GM19455 (cell line): ENCODE results near the gene ARRB1.
"Not testable (repeated sequence)": the region's sequence is repeated elsewhere in the genome, so short reads cannot be mapped to it uniquely, and the experiment has no call there.

Source experiments
- ATAC-seq: cut with Tn5 transposase; IDR thresholded peaks from one replicate; pipeline ENCODE4 v1.9.1; 2021; ENCODE audit not compliant: unreplicated experiment

The ARRB1 gene

DNA sequence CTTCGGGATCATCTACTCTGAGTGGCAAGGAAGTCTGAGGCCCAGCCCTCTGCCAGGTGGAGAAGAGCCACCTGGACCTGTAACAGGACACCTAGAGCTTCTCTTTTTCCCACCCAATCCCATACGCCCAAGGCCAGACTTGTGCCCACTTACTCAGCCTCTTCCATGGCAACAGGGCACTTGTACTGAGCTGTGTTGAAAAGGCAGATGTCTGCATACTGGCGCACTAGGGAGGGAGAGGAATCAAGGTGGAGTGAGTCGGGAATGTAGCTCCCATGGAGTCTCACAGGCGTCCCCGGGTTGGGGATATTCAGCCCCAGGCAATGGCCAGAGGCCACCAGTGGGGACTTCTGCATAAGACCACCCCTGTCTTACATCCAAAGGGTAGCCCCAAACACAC lies 74.8 kb downstream of the ARRB1 start:
- ATAC-seq, result no peak

DNA sequence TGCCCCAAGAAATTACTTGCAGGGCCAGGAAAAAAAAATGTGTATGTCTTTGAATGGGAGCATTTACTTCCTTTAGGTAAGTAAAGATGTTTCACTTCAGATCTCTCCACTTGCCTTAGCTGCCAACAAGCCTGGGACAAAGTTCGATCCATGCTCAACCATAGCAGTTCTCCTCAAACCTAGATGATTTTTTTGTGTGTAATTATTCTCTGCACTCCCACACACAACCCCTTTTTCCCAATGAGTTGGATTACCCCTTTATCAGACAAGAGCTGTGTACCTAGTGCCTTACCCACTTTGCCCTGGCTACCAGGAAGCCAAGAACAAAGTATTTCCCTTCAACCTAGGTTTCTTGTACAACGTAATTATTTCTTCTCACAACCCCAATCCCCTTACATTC lies 75.3 kb downstream of the ARRB1 start:
- no peak for ATAC-seq

DNA sequence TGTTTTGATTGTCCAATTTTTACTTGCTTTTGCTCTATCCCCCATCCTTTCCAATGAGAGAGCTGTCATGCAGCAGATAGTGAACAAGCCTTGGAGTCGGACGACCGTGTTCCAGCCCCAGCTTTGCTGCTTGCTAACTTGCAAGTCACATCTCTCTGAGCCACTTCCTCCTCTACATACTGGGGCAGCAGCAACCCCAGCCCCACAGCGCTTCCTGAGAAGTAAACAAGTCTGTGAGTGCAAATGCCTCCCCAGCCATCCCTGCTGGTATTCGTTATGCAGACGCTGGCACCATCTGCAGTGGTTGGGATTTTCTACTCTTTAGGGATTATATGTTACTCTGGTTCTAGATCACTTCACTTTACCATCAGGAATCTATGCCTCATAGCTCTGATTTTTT lies 75.9 kb downstream of the ARRB1 start:
- ATAC-seq, result no peak

DNA sequence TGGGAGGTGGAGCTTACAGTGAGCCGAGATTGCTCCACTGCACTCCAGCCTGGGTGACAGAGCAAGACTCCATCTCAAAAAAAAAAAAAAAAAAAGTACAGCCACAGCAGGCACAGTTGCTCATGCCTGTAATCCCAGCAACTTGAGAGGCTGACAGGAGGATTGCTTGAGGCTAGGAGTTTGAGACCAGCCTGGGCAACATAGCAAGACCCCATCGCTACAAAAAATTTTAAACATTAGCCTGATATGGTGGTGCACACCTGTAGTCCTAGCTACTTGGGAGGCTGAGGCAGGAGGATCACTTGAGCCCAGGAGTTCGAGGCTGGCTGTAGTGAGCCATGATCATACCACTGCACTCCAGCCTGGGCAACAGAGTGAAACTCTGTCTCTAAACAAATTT lies 76.7 kb downstream of the ARRB1 start:
- not testable (repeated sequence) for ATAC-seq

DNA sequence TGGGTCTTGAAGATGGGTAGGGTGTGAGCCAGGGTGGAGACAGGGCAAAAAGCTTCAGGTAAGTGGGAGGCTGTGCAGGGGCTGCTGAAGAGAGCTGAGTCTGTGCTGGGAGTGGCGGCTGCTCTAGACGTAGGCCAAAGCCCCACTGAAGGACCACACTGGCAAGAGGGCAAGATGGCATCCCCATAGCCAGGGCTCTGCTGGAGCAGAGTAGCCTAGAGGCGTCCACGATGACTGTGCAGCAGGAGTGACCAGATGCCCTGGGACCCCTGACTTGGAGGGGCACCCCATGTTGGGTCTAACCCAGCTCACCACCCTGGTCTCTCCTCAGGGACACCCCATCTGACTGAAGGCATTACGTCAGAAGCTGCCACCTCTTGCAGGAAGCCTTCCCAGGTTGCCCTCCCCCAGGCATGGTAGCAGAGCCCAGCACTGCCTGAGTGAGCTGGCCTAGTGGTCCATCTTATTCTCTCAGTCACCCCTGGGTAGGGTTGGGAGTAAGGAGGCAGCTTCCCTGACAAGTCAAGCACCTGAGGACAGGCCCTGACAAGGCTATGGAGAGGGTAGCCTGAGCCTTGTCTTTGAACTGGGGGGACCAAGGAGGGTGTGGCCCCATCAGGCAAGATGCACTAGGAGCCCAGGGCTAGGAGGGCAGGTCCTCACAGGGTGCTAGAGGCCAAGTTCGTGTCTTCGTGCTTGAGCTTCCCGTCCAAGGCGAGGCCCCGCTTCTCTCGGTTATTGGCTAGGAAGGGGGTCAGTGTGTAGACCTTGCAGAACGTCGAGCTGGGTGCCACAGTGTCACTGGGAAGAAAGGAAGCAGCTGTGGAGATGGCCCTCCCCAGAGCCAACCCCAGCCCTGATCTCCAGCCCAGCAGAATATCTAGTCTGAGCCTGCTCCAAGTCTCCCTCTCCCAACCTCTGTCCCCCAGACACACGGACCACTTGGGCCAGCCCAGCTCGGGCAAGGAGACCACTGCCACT lies 77.8 kb downstream of the ARRB1 start:
- ATAC-seq, result no peak

DNA sequence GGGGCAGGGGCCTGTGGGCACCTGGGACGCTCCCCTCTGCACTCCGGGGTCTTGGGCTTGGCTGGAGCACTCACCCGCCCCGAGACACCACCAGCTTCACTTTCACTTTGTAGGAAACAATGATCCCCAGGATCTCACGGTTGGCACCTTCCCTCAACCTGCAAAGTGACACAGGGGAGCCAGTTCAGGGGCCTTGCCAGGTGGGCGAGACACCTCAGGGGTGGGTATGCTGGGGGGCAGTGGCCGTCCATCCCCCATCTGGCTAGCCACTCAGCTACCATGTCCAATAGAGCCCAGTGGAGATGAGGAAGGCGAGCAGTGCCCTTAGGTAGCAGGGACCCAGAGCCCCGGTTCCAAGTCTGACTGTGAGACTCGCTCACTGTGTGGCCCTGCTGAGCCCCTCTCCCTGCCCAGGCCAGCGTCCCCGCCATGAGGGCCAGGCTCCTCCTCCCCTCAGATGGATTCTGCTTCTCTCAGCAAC lies 78.6 kb downstream of the ARRB1 start:
- ATAC-seq, result no peak

DNA sequence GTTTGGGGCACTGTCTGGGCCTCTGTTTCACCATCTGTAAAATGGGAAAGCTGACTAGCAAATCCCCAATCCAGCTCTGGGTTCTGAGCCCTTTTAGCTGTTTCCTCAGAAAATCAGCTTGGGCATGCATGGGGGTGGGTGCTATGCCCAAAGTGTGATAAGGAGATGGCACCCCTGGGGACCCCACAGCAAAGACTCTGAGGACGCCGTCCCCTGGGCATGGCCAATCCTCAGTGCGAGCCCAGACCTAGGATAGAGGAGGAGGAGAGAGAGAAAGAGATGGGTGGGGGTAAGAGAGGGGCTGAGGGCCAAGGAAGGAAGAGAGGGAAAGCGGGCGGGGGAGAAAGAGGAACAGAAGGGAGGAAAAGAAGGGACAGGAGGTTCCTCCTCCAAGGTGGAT lies 79.1 kb downstream of the ARRB1 start:
- no peak for ATAC-seq

DNA sequence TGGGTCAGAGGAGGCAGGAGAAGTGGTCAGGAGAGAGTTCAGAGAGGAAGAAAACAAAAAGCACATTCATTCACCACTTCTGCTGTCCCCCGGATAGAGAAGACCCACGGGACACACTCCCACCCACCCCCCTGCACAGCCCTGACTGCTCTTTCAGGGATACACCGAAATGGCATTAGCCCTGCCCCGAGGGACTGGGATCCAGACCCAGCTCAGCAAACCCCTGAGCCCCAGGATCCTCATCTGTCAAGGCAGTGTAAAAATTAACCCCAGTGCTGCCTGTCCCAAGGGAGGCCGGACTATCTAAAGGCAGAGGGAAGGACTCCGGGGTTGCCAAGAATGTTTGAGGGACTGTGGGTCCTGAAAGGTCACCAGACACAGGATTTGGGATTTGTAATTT lies 79.7 kb downstream of the ARRB1 start:
- no peak for ATAC-seq

DNA sequence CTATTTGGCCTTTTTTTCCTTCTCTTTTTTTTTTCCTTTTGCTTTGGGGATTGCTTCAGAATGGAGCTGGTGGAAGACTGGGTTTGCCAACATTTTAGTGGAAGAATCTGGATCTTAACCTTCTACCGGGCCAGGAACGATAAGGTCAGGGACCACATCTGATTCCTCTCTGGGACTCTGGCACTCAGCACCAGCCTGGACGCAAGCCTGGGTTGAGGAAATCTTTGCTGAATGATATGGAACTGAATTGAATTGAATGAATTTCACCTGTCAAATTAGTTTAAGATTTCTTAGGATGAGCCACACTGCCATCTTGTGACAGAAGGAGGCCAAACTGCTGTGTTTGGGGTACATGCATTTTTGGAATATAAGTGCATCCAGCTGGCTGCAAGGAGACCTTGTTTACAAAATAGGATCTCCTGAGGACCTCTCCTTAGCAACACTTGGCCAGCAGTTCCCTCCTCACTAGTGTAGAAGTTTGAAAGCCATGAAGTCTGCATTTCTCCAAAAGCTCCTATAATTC lies 80.5 kb downstream of the ARRB1 start:
- ATAC-seq, result no peak

DNA sequence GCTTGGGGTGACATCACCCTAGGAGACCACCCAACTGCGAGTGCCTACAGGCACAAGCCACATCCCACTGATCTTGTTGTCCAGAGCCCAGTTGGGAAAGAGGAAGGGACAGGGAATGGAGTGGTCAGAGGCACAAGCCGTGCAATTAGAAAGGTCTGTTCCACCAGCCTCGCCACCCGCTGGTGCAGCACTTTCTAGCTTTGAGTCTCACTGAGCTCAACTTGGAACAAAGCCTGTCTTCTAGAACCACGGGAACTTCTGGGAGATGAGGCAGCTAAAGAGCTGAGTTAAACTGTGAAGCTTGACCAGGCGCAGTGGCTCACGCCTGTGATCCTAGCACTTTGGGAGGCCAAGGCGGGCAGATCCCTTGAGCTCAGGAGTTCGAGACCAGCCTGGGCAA lies 81.6 kb downstream of the ARRB1 start:
- no peak for ATAC-seq

DNA sequence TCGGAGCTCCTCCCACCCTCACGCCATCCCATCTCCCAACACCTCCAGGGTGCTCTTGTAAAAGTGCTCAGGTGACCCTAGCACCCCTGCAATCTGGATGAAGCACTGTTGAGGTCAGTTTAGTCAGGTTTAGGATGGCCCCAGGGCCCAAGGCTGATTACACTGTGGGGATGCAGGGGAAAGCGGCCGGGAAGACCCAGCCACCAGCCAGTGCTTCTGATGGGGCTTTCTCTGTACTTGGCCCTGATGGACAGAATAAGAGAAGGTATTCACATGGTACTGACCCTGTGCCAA lies 82.1 kb downstream of the ARRB1 start:
- no peak for ATAC-seq

DNA sequence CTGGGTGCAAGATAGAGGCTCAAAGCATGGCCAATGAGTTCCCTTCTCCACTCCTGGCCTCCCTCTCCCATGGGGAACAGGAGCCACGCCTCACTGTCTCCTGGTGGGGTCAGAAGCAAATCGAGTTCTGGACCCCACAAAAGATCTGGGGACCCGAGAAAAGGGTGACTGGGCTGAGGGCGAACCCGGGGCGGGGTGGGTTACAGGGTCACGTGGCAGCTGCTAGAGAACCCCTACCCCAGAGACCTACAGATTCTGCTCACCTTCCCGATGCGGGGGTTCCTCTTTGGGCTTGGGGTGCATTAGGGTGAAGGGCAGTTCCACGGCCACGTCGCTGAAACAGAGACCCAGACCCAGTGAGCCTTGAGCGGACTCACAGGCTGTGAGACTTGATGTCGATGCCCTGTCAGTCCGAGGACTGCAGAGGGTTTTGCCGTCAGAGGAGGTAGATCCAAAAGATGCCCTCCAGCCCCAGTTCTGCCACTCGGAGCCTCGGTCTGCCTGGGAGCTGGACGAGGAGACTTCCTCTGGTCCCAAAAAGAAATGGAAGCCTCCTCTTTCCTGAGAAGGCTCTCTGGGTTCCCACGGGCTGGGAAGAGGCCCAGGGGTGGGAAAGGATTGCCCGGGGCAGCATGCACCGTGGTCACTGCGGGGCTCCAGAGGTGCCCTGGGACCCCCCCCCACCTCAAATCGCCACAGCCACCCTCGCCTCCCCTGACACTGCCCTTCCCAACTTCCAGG lies 82.7 kb downstream of the ARRB1 start:
- ATAC-seq, result no peak

DNA sequence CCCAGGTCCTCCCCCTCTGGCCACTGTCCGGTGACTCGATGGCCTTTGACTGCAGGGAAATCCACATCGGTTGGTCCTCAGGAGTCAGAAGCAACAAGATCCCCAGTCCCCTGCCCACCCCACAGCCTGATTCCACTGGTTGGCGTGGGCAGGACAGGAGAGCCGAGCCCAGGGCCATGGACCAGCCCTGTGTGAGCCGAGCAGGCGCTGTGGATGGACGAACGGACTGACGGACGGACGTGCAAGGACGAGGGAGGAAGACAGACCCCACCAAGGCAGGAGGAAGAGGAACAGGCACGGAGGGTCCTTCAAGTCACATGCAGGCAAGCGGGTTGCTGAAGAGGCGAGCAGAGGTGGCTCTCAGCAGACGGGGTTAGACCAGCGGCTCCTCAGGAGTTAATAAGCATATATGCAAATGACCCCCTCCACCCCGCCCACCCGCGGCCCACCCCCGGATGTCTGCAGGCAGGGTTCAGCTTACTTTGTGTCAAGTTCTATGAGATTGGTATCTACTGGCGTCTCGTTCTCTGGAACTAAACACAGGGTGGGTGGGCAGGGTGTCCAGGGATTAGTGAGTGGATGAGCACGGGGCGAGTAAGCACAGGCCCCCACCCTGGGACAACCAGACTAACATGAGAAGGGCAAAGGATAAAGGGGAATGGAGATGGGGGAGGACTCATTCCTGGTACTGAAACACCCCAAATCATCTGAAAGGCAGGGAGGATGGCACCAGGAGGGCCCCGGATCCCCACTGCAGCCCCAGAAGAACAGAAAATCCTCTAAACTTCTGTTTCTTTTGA lies 84.1 kb downstream of the ARRB1 start:
- ATAC-seq, result no peak

DNA sequence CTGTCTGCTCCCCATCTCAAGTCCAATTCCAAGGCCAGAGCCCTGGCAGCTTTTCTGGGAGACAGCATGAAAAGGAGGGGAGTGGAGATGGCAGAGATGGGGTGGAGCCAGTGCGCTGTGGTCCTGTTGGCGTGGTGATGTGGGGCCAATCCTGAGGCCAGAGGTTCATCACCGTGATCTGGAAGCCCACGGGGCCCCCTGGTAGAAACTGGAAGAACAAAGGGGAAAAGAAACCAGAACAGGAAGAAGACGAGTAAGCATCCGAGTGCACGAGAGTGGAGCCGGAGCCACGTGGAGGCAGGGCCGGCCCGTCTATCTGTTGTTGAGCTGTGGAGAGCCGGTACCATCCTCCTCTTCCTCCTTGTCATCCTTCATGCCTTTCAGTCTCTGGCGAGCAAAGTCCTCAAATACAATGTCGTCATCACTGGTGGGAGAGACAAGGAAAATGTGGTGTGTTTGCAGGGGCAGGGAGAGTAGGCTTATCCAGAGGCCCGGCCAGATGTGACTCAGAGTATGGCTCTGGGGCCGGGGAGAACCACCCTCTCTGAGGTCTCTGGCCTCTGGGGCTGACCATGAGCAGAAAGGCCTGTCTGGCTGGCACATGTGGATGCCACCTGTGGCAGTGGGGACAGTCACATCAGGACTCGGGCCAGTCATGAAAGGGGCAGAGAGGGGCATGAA lies 85.5 kb downstream of the ARRB1 start:
- ATAC-seq, result no peak

DNA sequence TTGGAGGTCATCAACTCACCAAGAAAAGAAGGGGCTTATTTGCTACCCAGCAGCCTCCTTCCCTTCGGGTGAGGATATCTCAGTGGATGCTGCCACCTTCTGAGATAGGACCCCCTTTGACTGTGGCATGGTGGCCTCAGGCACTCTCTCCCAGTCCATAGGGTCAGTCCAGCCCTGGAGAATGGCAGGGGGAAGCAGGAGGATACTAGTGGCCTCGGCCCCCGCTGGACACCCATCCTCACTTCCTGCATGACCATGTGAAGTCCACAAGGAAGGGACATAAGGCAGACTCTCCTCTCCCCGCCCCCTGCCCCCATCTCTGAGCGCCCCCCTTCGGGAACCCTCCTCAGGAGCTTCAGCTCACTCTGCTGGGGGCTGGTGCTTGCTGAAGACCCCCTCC lies 86.5 kb downstream of the ARRB1 start:
- no peak for ATAC-seq

DNA sequence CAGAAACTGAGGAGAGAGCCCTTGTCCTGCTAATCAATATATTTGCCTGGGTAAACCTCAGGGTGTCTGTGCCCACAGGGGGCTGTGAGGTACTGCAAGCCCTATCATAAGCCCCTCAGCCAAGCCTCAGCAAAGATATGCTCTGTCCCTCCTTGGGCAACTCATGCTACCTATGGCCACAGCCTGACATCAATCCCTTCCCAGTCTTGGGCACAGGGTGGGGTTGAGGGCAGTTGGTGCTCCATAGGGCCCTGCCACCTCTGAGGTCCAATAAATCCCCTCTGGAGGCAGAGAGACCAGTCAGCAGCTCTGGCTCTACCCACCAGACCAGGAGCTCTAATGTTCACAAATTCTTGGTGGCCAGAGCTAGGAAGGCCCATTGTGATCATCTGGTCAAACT lies 87.1 kb downstream of the ARRB1 start:
- no peak for ATAC-seq

DNA sequence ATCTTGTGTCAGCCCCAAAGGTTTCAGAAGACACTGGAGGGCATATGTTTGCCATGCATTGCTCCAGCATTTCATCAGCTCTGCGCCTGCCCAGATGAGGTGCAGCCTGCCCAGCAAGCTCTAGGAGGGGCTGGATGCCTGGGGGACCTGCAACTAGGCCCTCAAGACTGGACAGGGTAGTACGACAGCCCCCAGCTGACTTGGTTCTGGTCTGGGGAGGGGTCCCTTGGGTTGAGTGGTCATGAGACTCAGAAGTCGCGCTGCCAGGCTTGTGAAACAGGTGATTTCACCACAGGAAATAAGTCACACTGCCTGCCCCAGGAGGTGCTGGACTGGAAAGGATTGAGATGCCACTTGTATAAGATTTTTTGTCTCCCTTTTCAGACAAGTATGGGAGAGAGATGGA lies 87.5 kb downstream of the ARRB1 start:
- ATAC-seq, result no peak

DNA sequence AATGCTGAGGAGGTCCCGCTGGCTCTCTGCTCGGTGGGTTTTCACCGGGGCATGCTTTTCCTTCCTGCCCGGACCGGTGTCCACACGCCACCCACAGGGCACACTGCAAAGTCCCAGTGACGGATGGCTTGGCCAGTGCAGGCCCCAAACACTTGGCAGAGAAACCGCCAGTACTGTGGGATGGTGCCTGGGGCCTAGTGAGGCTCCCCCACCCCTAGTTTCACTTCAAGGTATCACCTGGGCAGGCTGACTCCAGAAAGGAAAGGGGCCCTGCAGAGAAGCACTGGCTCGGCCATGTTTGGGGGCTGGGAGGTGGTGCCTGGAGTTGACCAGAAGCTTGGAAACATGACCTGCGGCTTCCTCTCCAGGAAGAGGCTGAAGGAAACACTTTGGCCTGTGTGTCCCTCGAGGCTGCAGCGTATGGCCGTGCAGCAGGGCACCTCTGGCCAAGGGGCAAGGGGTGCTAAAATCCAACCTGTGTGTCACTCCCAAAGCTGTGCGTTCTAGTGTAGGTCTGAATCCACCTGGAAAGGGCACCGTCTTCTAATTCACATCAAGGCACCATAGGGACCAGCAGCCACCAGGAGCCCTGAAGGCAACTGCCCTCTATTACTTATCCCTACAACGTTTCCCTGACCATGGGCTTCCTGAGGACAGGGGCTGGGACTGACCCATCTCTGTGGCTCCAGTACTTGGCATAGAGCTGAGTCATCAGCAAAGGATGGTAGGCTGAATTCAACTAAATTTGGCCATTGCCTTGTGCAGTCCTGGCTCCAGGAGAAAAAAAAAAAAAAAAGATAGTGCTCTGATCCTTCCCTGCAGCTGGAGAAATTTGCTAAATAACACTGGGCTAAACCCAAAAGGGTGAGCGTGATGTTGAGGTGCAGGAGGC lies 88.3 kb downstream of the ARRB1 start:
- ATAC-seq, result no peak

DNA sequence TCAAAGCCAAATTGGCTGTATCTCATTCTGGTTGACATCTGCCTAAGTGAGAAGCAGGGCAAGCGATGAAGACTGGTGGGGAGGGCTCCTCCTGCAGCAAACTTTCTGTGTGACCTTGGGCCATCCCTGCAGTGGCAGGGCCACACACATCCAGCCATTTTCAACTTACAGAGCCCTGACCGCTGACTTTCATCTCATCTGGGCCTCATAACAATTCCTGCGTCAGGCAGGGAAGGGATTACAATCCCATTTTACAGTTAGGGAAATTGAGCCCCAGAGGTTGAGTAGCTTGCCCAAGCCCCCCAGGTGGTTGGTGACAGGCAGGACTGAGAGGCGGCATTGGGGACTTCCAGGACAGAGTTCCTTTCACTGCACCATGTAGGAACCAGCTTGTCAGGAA lies 89.0 kb downstream of the ARRB1 start:
- no peak for ATAC-seq

DNA sequence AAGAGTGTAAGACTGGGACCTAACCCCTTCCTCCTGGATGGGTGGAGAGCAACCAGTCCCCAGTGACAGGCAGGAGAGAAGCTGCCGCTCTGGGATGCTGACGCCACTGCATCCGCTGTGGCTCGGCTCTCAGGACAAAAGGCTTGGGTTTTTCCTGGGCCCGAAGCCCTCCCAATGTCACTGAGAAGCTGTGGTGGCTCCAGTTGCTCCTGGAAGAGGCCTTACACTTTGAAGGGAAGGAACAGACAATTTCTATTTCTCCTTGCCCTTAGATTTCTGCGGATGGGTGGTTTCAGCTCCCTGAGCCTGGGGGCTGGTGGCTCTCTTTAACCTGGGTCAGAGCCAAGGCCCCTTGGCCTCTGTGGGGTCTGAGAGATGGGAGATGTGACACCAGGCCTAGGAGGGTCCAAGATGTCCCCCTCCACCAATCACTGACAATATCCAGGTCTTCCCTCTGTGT lies 89.5 kb downstream of the ARRB1 start:
- ATAC-seq, result no peak
